ENCODE results near the gene ASB10. TPM values are rescaled to one million over a fixed set of nuclear protein-coding genes. Genes with fewer than 3 reads are reported as not detected.

ASB10 gene
- total and polyA plus RNA-seq, 4 donors, result not detected

DNA sequence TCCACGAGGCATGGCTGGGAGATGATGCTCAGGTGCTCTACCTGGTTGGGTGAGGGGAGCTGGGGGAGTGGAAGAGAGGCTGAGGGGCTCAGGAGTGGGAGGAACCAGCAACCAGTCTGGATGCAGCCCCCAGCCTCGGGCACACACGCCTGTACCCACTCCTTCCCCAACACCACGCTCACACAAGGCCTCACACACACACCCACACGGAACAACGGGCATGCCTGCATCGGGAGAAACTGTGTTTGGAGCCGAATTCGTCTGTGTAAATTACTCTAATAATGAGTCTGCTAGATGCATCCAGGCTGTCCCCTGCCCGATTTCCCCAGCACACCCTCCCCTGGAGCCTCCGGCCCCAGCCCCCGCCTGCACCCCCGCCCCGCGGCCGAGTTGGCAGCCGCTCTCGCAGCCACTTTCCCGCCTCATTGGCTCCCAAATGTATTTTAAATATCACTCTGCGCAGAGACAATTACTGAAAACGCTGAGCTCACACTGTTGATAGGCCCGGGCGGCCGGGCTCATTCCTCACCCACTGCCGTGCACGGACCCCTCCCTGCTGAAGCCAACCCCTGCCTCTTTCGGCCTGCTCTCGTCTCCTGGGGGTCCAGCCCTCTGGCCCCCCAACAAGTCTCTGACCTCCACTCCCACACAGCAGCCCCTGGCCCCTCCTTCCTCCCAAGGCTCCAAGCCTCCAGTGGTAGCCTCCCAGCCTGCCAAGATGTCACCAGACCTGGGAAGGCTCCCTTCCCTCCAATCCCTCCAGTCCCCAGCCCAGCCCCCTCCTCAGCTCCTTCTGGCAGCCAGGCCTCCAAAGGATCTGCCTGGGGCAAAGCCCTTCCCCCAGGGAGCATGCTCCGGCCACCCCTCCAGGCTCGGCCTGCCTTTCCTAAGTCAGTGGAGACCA lies 12.1 kb upstream of the ASB10 start (continued):
- TF ChIP-seq RXRA (IDR thresholded peaks at IDR 0.05) (no peak), EGR1 (IDR thresholded peaks at IDR 0.05; ENCODE audit: low read depth in 2 of 2) (no peak), TAF1 (conservative IDR thresholded peaks at IDR 0.05) (no peak), NR2F2 (IDR thresholded peaks at IDR 0.05) (no peak), FOXA2 (IDR thresholded peaks at IDR 0.05) (no peak)
- TF ChIP-seq, protein P1, sequence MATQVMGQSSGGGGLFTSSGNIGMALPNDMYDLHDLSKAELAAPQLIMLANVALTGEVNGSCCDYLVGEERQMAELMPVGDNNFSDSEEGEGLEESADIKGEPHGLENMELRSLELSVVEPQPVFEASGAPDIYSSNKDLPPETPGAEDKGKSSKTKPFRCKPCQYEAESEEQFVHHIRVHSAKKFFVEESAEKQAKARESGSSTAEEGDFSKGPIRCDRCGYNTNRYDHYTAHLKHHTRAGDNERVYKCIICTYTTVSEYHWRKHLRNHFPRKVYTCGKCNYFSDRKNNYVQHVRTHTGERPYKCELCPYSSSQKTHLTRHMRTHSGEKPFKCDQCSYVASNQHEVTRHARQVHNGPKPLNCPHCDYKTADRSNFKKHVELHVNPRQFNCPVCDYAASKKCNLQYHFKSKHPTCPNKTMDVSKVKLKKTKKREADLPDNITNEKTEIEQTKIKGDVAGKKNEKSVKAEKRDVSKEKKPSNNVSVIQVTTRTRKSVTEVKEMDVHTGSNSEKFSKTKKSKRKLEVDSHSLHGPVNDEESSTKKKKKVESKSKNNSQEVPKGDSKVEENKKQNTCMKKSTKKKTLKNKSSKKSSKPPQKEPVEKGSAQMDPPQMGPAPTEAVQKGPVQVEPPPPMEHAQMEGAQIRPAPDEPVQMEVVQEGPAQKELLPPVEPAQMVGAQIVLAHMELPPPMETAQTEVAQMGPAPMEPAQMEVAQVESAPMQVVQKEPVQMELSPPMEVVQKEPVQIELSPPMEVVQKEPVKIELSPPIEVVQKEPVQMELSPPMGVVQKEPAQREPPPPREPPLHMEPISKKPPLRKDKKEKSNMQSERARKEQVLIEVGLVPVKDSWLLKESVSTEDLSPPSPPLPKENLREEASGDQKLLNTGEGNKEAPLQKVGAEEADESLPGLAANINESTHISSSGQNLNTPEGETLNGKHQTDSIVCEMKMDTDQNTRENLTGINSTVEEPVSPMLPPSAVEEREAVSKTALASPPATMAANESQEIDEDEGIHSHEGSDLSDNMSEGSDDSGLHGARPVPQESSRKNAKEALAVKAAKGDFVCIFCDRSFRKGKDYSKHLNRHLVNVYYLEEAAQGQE (IDR thresholded peaks at IDR 0.05), result no peak

DNA sequence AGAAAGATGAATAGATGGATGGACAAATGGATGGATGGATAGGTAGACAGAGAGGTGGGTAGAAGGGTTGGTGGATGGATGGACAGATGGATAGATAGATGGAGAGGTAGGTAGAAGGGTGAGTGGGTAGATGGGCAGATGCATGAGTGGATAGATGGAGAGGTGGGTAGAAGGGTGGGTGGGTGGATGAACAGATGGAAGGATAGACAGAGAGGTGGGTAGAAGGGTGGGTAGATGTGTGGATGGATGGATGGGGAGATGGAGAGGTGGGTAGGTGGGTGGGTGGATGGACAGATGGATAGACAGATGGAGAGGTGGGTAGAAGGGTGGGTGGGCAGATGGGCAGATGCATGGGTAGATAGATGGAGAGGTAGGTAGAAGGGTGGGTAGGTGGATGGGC lies 10.9 kb upstream of the ASB10 start:
- no peak for DNase-seq (ENCODE audit: low spot score)
- Histone ChIP-seq H3K9me3 (ENCODE audit: control insufficient read depth in 4 of 4, low read length in 3 of 4) (no peaks in the 10 kb centered on the region), H3K27me3 (ENCODE audit: control insufficient read depth in 4 of 4, insufficient read depth in 4 of 4, low read length in 3 of 4) (peaks cover 0 to 9% (median under 1%) of the 10 kb centered on the region in 4 donors), H3K4me1 (ENCODE audit: control insufficient read depth in 4 of 4, insufficient read depth in 4 of 4, low read length in 3 of 4) (no peaks in the 10 kb centered on the region), H3K27ac (ENCODE audit: low read depth in 1 of 2, low read length in 2 of 2) (no peak overlapping the region), H3K36me3 (ENCODE audit: control insufficient read depth in 4 of 4, insufficient read depth in 3 of 4, low read depth in 1 of 4, low read length in 3 of 4) (no peaks in the 10 kb centered on the region), H3K4me3 (ENCODE audit: low read depth in 1 of 3, low read length in 3 of 3) (no peak overlapping the region), H3K9ac (ENCODE audit: low read depth in 1 of 2, low read length in 2 of 2) (no peak overlapping the region)
- TF ChIP-seq RAD21 (IDR thresholded peaks at IDR 0.05) (no peak), EGR1 (IDR thresholded peaks at IDR 0.05; ENCODE audit: low read depth in 2 of 2) (no peak), SP1 (IDR thresholded peaks at IDR 0.05) (no peak), TAF1 (conservative IDR thresholded peaks at IDR 0.05) (no peak), HNF4A (conservative IDR thresholded peaks at IDR 0.05) (no peak), NR2F2 (IDR thresholded peaks at IDR 0.05) (no peak), RXRA (IDR thresholded peaks at IDR 0.05) (no peak), YY1 (IDR thresholded peaks at IDR 0.05) (no peak), HNF4G (IDR thresholded peaks at IDR 0.05) (no peak), GABPA (IDR thresholded peaks at IDR 0.05 in 1 of 2, conservative IDR thresholded peaks at IDR 0.05 in 1 of 2) (no peak)
- TF ChIP-seq, protein P2, sequence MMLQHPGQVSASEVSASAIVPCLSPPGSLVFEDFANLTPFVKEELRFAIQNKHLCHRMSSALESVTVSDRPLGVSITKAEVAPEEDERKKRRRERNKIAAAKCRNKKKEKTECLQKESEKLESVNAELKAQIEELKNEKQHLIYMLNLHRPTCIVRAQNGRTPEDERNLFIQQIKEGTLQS (IDR thresholded peaks at IDR 0.05), result no peak
- TF ChIP-seq, protein P3, sequence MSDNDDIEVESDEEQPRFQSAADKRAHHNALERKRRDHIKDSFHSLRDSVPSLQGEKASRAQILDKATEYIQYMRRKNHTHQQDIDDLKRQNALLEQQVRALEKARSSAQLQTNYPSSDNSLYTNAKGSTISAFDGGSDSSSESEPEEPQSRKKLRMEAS (IDR thresholded peaks at IDR 0.05), result no peak
- TF ChIP-seq, protein P4, sequence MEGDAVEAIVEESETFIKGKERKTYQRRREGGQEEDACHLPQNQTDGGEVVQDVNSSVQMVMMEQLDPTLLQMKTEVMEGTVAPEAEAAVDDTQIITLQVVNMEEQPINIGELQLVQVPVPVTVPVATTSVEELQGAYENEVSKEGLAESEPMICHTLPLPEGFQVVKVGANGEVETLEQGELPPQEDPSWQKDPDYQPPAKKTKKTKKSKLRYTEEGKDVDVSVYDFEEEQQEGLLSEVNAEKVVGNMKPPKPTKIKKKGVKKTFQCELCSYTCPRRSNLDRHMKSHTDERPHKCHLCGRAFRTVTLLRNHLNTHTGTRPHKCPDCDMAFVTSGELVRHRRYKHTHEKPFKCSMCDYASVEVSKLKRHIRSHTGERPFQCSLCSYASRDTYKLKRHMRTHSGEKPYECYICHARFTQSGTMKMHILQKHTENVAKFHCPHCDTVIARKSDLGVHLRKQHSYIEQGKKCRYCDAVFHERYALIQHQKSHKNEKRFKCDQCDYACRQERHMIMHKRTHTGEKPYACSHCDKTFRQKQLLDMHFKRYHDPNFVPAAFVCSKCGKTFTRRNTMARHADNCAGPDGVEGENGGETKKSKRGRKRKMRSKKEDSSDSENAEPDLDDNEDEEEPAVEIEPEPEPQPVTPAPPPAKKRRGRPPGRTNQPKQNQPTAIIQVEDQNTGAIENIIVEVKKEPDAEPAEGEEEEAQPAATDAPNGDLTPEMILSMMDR (IDR thresholded peaks at IDR 0.05; ENCODE audit: low read depth, low read length, missing input control), result no peak
- TF ChIP-seq, protein P1 (IDR thresholded peaks at IDR 0.05), result no peak
- TF ChIP-seq, protein P5, sequence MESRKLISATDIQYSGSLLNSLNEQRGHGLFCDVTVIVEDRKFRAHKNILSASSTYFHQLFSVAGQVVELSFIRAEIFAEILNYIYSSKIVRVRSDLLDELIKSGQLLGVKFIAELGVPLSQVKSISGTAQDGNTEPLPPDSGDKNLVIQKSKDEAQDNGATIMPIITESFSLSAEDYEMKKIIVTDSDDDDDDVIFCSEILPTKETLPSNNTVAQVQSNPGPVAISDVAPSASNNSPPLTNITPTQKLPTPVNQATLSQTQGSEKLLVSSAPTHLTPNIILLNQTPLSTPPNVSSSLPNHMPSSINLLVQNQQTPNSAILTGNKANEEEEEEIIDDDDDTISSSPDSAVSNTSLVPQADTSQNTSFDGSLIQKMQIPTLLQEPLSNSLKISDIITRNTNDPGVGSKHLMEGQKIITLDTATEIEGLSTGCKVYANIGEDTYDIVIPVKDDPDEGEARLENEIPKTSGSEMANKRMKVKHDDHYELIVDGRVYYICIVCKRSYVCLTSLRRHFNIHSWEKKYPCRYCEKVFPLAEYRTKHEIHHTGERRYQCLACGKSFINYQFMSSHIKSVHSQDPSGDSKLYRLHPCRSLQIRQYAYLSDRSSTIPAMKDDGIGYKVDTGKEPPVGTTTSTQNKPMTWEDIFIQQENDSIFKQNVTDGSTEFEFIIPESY (IDR thresholded peaks at IDR 0.05), result no peak

Measured in liver (tissue), 9 donors.